CD14-positive monocyte (primary cell): Measurements from ENCODE around the gene MILR1. TPM values are rescaled to one million over a fixed set of nuclear protein-coding genes. Genes with fewer than 3 reads are reported as not detected.
A peak's percentile ranks its signal among the peaks of the same experiment; 100 is the strongest.

Experiments used
- DNase-seq, 3 donors: peaks; one replicate each; pipeline ENCODE4 v3.0.0-alpha.2; 2011 to 2022
- H2AFZ ChIP-seq: 2 replicates; pipeline ENCODE4 v1.6.0; 2012; ENCODE audit warnings: mild to moderate bottlenecking, low read depth, low read length, inconsistent platforms; ENCODE audit not compliant: insufficient read depth, poor library complexity, severe bottlenecking
- H3K27ac ChIP-seq, 2 donors: 1 replicate in 1 of 2; 2 replicates in 1 of 2; pipeline ENCODE4 v1.5.1; 2012 to 2013; ENCODE audit warnings: low read length in 2 of 2, control low read depth in 1 of 2, inconsistent platforms in 1 of 2, low read depth in 1 of 2, mild to moderate bottlenecking in 1 of 2
- H3K27me3 ChIP-seq, 2 donors: one replicate each; pipeline versions ENCODE4 v1.6.0 to v1.6.1; 2011 to 2013; ENCODE audit warnings: low read length in 2 of 2; ENCODE audit not compliant: control insufficient read depth in 2 of 2, insufficient read depth in 2 of 2
- H3K36me3 ChIP-seq, 2 donors: replicated peaks in 1 of 2; 1 replicate in 1 of 2; 2 replicates in 1 of 2; pipeline versions ENCODE4 v1.5.1 to v1.6.1; 2012 to 2013; ENCODE audit warnings: low read length in 2 of 2, control low read depth in 1 of 2, inconsistent platforms in 1 of 2, mild to moderate bottlenecking in 1 of 2; ENCODE audit not compliant: insufficient read depth in 2 of 2, control insufficient read depth in 1 of 2
- H3K4me1 ChIP-seq, 2 donors: 1 replicate in 1 of 2; 2 replicates in 1 of 2; pipeline versions ENCODE4 v1.5.1 to v1.6.1; 2012 to 2013; ENCODE audit warnings: low read length in 2 of 2, control low read depth in 1 of 2, inconsistent platforms in 1 of 2, mild to moderate bottlenecking in 1 of 2, moderate library complexity in 1 of 2; ENCODE audit not compliant: insufficient read depth in 2 of 2, control insufficient read depth in 1 of 2
- H3K4me2 ChIP-seq: replicated peaks from 2 replicates; pipeline ENCODE3; 2012; ENCODE audit warnings: low read length, moderate library complexity, mild to moderate bottlenecking; ENCODE audit not compliant: poor library complexity, severe bottlenecking; ENCODE audit errors: extremely low read depth
- H3K4me3 ChIP-seq, 3 experiments: fragments of 200-600 bp in 1 of 3; sonication (generic) in 1 of 3; replicated peaks in 1 of 3; 1 replicate in 2 of 3; 2 replicates in 1 of 3; pipeline ENCODE4 v1.5.1; 2011 to 2013; ENCODE audit warnings: low read length in 3 of 3, mild to moderate bottlenecking in 3 of 3, control low read depth in 2 of 3, low read depth in 2 of 3, inconsistent platforms in 1 of 3, moderate library complexity in 1 of 3
- H3K79me2 ChIP-seq: 2 replicates; pipeline ENCODE4 v1.6.0; 2012; ENCODE audit warnings: mild to moderate bottlenecking, control low read depth, inconsistent platforms, low read length, moderate library complexity; ENCODE audit not compliant: insufficient read depth
- H3K9ac ChIP-seq: 2 replicates; pipeline ENCODE4 v1.6.0; 2017; ENCODE audit warnings: low read length, mild to moderate bottlenecking; ENCODE audit not compliant: insufficient read depth, poor library complexity, severe bottlenecking
- H3K9me3 ChIP-seq, 2 donors: replicated peaks in 1 of 2; 1 replicate in 1 of 2; 2 replicates in 1 of 2; pipeline versions ENCODE4 v1.5.1 to v1.6.1; 2012 to 2013; ENCODE audit warnings: low read length in 2 of 2, control low read depth in 1 of 2; ENCODE audit not compliant: control insufficient read depth in 1 of 2, insufficient read depth in 1 of 2
- H4K20me1 ChIP-seq: 2 replicates; pipeline ENCODE4 v1.6.0; 2012; ENCODE audit warnings: mild to moderate bottlenecking, low read length, control low read depth, moderate library complexity; ENCODE audit not compliant: insufficient read depth
- H3K27ac Mint-ChIP-seq, 7 donors: one replicate each; pipeline ENCODE4 v1.8.0; 2020; ENCODE audit warnings: mild to moderate bottlenecking in 7 of 7, mixed read lengths in 7 of 7, moderate library complexity in 6 of 7, inconsistent platforms in 2 of 7
- H3K27me3 Mint-ChIP-seq, 3 donors: one replicate each; pipeline ENCODE4 v1.8.0; 2021 to 2022; ENCODE audit warnings: low read depth in 3 of 3, mild to moderate bottlenecking in 3 of 3, mixed read lengths in 3 of 3, moderate library complexity in 3 of 3, inconsistent platforms in 1 of 3
- H3K36me3 Mint-ChIP-seq, 2 donors: one replicate each; pipeline ENCODE4 v1.8.0; 2020; ENCODE audit warnings: mixed read lengths in 2 of 2, inconsistent platforms in 1 of 2, mild to moderate bottlenecking in 1 of 2
- H3K4me1 Mint-ChIP-seq: one replicate; pipeline ENCODE4 v1.8.0; 2020; ENCODE audit warnings: mild to moderate bottlenecking, mixed read lengths
- H3K4me3 Mint-ChIP-seq, 2 donors: one replicate each; pipeline ENCODE4 v1.8.0; 2020; ENCODE audit warnings: mild to moderate bottlenecking in 2 of 2, mixed read lengths in 2 of 2, moderate library complexity in 1 of 2
- H3K9me3 Mint-ChIP-seq, 7 donors: one replicate each; pipeline ENCODE4 v1.8.0; 2020 to 2022; ENCODE audit warnings: mixed read lengths in 7 of 7, mild to moderate bottlenecking in 6 of 7, moderate library complexity in 6 of 7, inconsistent platforms in 2 of 7
- WGBS: methylation state at CpG from one replicate; pipeline ENCODE4 v1.1.5; 2013; ENCODE audit warnings: missing lambda C conversion rate; ENCODE audit not compliant: insufficient coverage; 5-methylcytosine and 5-hydroxymethylcytosine counted together
- intact Hi-C, 2 donors: fragments of 100-400 bp; cut with micrococcal nuclease; formaldehyde crosslinking; loops; one replicate each; pipeline versions ENCODE4 v1.15.0 to v1.15.1; 2023
- polyA plus RNA-seq, 3 donors: library from polyadenylated mRNA; depleted of rRNA in 1 of 3; unstranded in 2 of 3; stranded (reverse) in 1 of 3; fragments of 300-500 nt in 2 of 3; fragments of >200 nt in 1 of 3; fragmentation: Illumina TruSeq in 2 of 3; gene quantifications; 1 replicate in 2 of 3; 2 replicates in 1 of 3; pipeline ENCODE4 v1.2.3, GENCODE V29; 2012 to 2021
- TF ChIP-seq, protein P1 (sequence below): fragments of 200-600 bp; IDR thresholded peaks from one replicate; pipeline ENCODE4 v1.8.0; 2022; ENCODE audit warnings: antibody characterized with exemption, mild to moderate bottlenecking

The MILR1 gene
- polyA plus RNA-seq, 3 donors, result 72.0 to 95.2 (median 81.7) TPM

GRCh38 chr17:64447526-64447925 is 1.4 kb upstream of the MILR1 start:
- H3K9me3 Mint-ChIP-seq, result peaks cover 0 to 2% (median 0%) of the 10 kb centered on the region in 7 donors
- H3K9me3 ChIP-seq, result no peaks in the 10 kb centered on the region
- H4K20me1 ChIP-seq, result no peaks in the 10 kb centered on the region
- peak overlapping the region in 1 of 2 donors; percentile 21 for H3K27ac ChIP-seq
- no peak overlapping the region for H3K9ac ChIP-seq
- H3K4me1 Mint-ChIP-seq, result peaks cover 66% of the 10 kb centered on the region
- H2AFZ ChIP-seq, result peak overlapping the region; percentile 10
- DNase-seq, result no peak
- H3K4me3 Mint-ChIP-seq, result no peak overlapping the region
- H3K4me2 ChIP-seq, result no peak overlapping the region
- peaks cover 30% of the 10 kb centered on the region for H3K79me2 ChIP-seq
- H3K27me3 ChIP-seq, result no peaks in the 10 kb centered on the region
- TF ChIP-seq, protein P1, sequence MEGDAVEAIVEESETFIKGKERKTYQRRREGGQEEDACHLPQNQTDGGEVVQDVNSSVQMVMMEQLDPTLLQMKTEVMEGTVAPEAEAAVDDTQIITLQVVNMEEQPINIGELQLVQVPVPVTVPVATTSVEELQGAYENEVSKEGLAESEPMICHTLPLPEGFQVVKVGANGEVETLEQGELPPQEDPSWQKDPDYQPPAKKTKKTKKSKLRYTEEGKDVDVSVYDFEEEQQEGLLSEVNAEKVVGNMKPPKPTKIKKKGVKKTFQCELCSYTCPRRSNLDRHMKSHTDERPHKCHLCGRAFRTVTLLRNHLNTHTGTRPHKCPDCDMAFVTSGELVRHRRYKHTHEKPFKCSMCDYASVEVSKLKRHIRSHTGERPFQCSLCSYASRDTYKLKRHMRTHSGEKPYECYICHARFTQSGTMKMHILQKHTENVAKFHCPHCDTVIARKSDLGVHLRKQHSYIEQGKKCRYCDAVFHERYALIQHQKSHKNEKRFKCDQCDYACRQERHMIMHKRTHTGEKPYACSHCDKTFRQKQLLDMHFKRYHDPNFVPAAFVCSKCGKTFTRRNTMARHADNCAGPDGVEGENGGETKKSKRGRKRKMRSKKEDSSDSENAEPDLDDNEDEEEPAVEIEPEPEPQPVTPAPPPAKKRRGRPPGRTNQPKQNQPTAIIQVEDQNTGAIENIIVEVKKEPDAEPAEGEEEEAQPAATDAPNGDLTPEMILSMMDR, result no peak
- H3K27me3 Mint-ChIP-seq, result peaks cover 0 to 4% (median 2%) of the 10 kb centered on the region in 3 donors
- H3K4me1 ChIP-seq, result peaks cover 73 to 82% of the 10 kb centered on the region in 2 donors
- intact Hi-C loops, result no loop called here
- H3K4me3 ChIP-seq, result peak overlapping the region in 1 of 3 experiments; percentile 50
- no CpG with 5 or more reads among the region's 1 CpG for WGBS
- H3K36me3 Mint-ChIP-seq, result peaks cover 11% of the 10 kb centered on the region in 2 donors
- peak overlapping the region; percentile 87 to 100 (median 94) for H3K27ac Mint-ChIP-seq
- peaks cover 1 to 2% of the 10 kb centered on the region in 2 donors for H3K36me3 ChIP-seq

GRCh38 chr17:64449545-64449944 is 630 bp downstream of the MILR1 start:
- Histone ChIP-seq H2AFZ (peak overlapping the region; percentile 22), H3K4me2 (peak overlapping the region; percentile 84), H3K27me3 (no peaks in the 10 kb centered on the region), H3K27ac (peak overlapping the region; percentile 96 to 97), H3K4me3 (peak overlapping the region; percentile 63 to 97 (median 77)), H3K36me3 (peaks cover 13 to 19% of the 10 kb centered on the region in 2 donors), H4K20me1 (no peaks in the 10 kb centered on the region), H3K9me3 (no peaks in the 10 kb centered on the region), H3K9ac (peak overlapping the region; percentile 72), H3K79me2 (peaks cover 50% of the 10 kb centered on the region), H3K4me1 (peaks cover 70 to 82% of the 10 kb centered on the region in 2 donors)
- H3K9me3 Mint-ChIP-seq, result peaks cover 0 to 2% (median 0%) of the 10 kb centered on the region in 7 donors
- intact Hi-C loops, result no loop called here
- TF ChIP-seq, protein P1, result no peak
- H3K36me3 Mint-ChIP-seq, result peaks cover 25 to 30% of the 10 kb centered on the region in 2 donors
- H3K27ac Mint-ChIP-seq, result peak overlapping the region; percentile 99 to 100 (median 99)
- peak; percentile 23 to 67 (median 50) for DNase-seq
- H3K4me1 Mint-ChIP-seq, result peaks cover 63% of the 10 kb centered on the region
- peak overlapping the region; percentile 83 to 93 for H3K4me3 Mint-ChIP-seq
- no CpG with 5 or more reads among the region's 3 CpGs for WGBS
- peaks cover 0 to 4% (median 2%) of the 10 kb centered on the region in 3 donors for H3K27me3 Mint-ChIP-seq
